Ovary (tissue), 3 donors: ENCODE measurements around the gene ZIC4.

ENCODE experiments used
- CTCF ChIP-seq, 3 donors: fragments of 450-650 bp in 2 of 3; fragments of 200-600 bp in 1 of 3; IDR thresholded peaks; one replicate each; pipeline versions ENCODE4 v1.5.1 to v1.8.0; 2016 to 2022; ENCODE audit warnings: antibody characterized with exemption in 3 of 3, mild to moderate bottlenecking in 1 of 3
- EP300 ChIP-seq: sonication (generic); formaldehyde crosslinking; IDR thresholded peaks from one replicate; pipeline ENCODE4 v1.6.1; 2017; ENCODE audit warnings: antibody characterized with exemption
- POLR2A ChIP-seq: fragments of 450-650 bp; IDR thresholded peaks from one replicate; pipeline ENCODE4 v1.6.1; 2017; ENCODE audit warnings: antibody characterized with exemption, mild to moderate bottlenecking, moderate library complexity
- donor health status: DM: no; HTN: no; CAD: no.

DNA sequence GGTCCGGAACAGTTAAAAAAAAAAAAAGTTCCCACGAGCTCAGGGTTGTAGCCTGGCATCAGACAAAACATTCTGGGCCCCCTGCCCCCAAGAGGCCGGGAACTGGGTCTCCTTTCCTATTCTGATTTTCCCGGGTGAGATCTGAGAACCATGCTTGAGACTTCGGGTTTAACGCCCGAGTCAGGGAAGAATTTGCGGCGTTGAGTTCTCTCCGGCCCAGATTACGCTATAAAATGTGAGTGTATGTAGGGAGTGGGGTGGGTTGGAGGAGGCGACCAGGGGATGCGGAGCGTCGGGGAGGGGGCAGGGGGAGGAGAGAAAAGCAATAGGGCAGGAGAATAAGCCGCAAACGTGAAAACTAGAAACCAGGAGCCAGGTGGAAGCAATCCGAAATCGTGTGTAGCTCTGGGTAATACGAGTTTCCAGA is 5.5 kb upstream of the ZIC4 start:
- TF ChIP-seq EP300 (no peak), CTCF (IDR thresholded peaks at IDR 0.05) (no peak), POLR2A (no peak)
